ENCODE data around the gene HIVEP3. TPM values are rescaled to one million over a fixed set of nuclear protein-coding genes. Genes with fewer than 3 reads are reported as not detected.

Gene HIVEP3
- total RNA-seq, 1 experiment from 2014 or later = 0.55 TPM

GRCh38 chr1:41580021-41580420 is 338.7 kb downstream of the HIVEP3 start:
- Mint-ChIP-seq H3K4me1 (no peaks in the 10 kb centered on the region), H3K36me3 (peaks cover 2% of the 10 kb centered on the region; the same call in 1 of the 2 replicates), H3K27me3 (ENCODE audit: low read depth) (no peaks in the 10 kb centered on the region), H3K27ac (no peak overlapping the region), H3K4me3 (no peak overlapping the region), H3K9me3 (peaks cover 4% of the 10 kb centered on the region)
- ChIA-PET CTCF (interaction anchor here (1.0 to 2.5 kb wide), 6 partner anchors 10 to 96 kb away, joined by 3 to 27 read pairs (median 6); partner anchors contain the start of gene EDN2), POLR2A (no interaction called here)
- TF ChIP-seq NR3C1 (CRISPR knock-in tag; conservative IDR thresholded peaks at IDR 0.05; ENCODE audit: low read depth) (no peak), NR1H2 (CRISPR knock-in tag; IDR thresholded peaks at IDR 0.05) (no peak)
- DNase-seq (ENCODE audit: low spot score) = no peak
- no peak for ATAC-seq

- DNase-seq (ENCODE audit: low spot score) = peak; percentile 33
- H3K4me1 Mint-ChIP-seq = no peaks in the 10 kb centered on the region
- peaks cover 2% of the 10 kb centered on the region; the same call in 1 of the 2 replicates for H3K36me3 Mint-ChIP-seq
- peak; percentile 46 for ATAC-seq
- H3K27me3 Mint-ChIP-seq (ENCODE audit: low read depth) = no peaks in the 10 kb centered on the region
- H3K27ac Mint-ChIP-seq = no peak overlapping the region
- ChIA-PET CTCF (interaction anchor here (0.5 to 2.5 kb wide), 24 partner anchors 11 to 810 kb away, joined by 3 to 27 read pairs (median 3); no protein-coding TSS in a partner anchor), POLR2A (no interaction called here)
- H3K4me3 Mint-ChIP-seq = no peak overlapping the region
- TF ChIP-seq ATF3 (CRISPR knock-in tag; conservative IDR thresholded peaks at IDR 0.05) (no peak), SOX15 (CRISPR knock-in tag; IDR thresholded peaks at IDR 0.05) (no peak), ZNF423 (CRISPR knock-in tag; IDR thresholded peaks at IDR 0.05) (no peak), IRF2 (CRISPR knock-in tag; IDR thresholded peaks at IDR 0.05; ENCODE audit: borderline replicate concordance, low read depth) (no peak), FOXK1 (CRISPR knock-in tag; IDR thresholded peaks at IDR 0.05) (no peak), ARID4B (CRISPR knock-in tag; IDR thresholded peaks at IDR 0.05; ENCODE audit: borderline replicate concordance) (no peak), AFF4 (CRISPR knock-in tag; IDR thresholded peaks at IDR 0.05; ENCODE audit: borderline replicate concordance) (no peak)
- peaks cover 4% of the 10 kb centered on the region for H3K9me3 Mint-ChIP-seq
Measured at GRCh38 chr1:41578712-41579335, 339.9 kb downstream of the HIVEP3 start.

- Mint-ChIP-seq H3K4me3 (no peak overlapping the region), H3K4me1 (no peaks in the 10 kb centered on the region), H3K9me3 (peaks cover 4% of the 10 kb centered on the region), H3K27ac (no peak overlapping the region), H3K36me3 (peaks cover 2% of the 10 kb centered on the region; the same call in 1 of the 2 replicates), H3K27me3 (ENCODE audit: low read depth) (no peaks in the 10 kb centered on the region; the same call in 1 of the 2 replicates)
- ATAC-seq = no peak
- TF ChIP-seq SP1 (CRISPR knock-in tag; conservative IDR thresholded peaks at IDR 0.05) (no peak), ZBTB43 (CRISPR knock-in tag; IDR thresholded peaks at IDR 0.05) (no peak), RORB (CRISPR knock-in tag; IDR thresholded peaks at IDR 0.05) (no peak), FOXJ3 (CRISPR knock-in tag; IDR thresholded peaks at IDR 0.05; ENCODE audit: borderline replicate concordance) (no peak), E2F1 (CRISPR knock-in tag; IDR thresholded peaks at IDR 0.05) (no peak)
- no peak for DNase-seq (ENCODE audit: low spot score)
- CTCF ChIA-PET = interaction anchor here (0.9 to 3.5 kb wide), 2 partner anchors 61 to 64 kb away, joined by 3 to 13 read pairs; no protein-coding TSS in a partner anchor
- POLR2A ChIA-PET = no interaction called here
Measured at GRCh38 chr1:41576620-41577019, 342.1 kb downstream of the HIVEP3 start.

Data from WTC11 (cell line).